ENCODE results near the gene SRGAP3. TPM values are rescaled to one million over a fixed set of nuclear protein-coding genes. Genes with fewer than 3 reads are reported as not detected.

SRGAP3 gene
- total RNA-seq, 1 experiment from 2014 or later: 17.9 TPM

DNA sequence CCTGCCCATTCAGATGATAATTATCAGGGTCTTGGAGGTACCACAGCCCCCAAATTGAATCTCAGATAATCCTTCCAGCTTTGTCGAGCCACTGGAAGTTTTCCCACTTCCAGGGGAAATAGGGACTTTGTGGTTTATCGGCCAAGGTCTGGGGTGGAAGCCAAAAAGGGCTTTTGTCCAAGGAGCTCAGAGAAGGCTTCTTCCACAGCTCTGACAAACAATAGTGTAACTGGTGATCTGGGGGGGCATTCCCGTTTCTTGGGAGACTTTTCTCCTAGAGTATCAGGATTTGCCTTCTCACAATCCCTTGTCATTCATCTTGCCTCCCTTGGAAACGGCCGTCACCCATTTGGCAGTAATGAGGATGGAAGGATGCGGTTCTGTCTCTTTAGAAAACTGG is 18.4 kb downstream of the SRGAP3 start:
- DNase-seq (ENCODE audit: low spot score): no peak
- ChIA-PET CTCF (interaction anchor here (0.9 kb wide), 1 partner anchor 244 kb away, joined by 3 read pairs; no protein-coding TSS in a partner anchor), POLR2A (interaction anchor here (0.5 kb wide), 1 partner anchor 1978 kb away, joined by 7 read pairs; no protein-coding TSS in a partner anchor)
- H3K4me1 Mint-ChIP-seq: peaks cover 63% of the 10 kb centered on the region
- no peak overlapping the region for H3K4me3 Mint-ChIP-seq
- 0 out of 2 replicates have a peak, but pooled peaks cover 2% of the 10 kb centered on the region for H3K9me3 Mint-ChIP-seq
- no peaks in the 10 kb centered on the region for H3K27me3 Mint-ChIP-seq (ENCODE audit: low read depth)
- TF ChIP-seq KAT7 (CRISPR knock-in tag; IDR thresholded peaks at IDR 0.05; ENCODE audit: borderline replicate concordance) (no peak), NFYB (CRISPR knock-in tag; conservative IDR thresholded peaks at IDR 0.05; ENCODE audit: low read depth) (no peak), ZNF317 (CRISPR knock-in tag; IDR thresholded peaks at IDR 0.05; ENCODE audit: borderline replicate concordance, low read depth) (no peak), ZNF138 (CRISPR knock-in tag; conservative IDR thresholded peaks at IDR 0.05) (no peak), ATF1 (CRISPR knock-in tag; IDR thresholded peaks at IDR 0.05) (no peak), ZBTB21 (CRISPR knock-in tag; IDR thresholded peaks at IDR 0.05; ENCODE audit: borderline replicate concordance) (no peak), ZNF423 (CRISPR knock-in tag; IDR thresholded peaks at IDR 0.05) (no peak), TEAD1 (CRISPR knock-in tag; IDR thresholded peaks at IDR 0.05) (no peak)
- TF ChIP-seq, protein P1, sequence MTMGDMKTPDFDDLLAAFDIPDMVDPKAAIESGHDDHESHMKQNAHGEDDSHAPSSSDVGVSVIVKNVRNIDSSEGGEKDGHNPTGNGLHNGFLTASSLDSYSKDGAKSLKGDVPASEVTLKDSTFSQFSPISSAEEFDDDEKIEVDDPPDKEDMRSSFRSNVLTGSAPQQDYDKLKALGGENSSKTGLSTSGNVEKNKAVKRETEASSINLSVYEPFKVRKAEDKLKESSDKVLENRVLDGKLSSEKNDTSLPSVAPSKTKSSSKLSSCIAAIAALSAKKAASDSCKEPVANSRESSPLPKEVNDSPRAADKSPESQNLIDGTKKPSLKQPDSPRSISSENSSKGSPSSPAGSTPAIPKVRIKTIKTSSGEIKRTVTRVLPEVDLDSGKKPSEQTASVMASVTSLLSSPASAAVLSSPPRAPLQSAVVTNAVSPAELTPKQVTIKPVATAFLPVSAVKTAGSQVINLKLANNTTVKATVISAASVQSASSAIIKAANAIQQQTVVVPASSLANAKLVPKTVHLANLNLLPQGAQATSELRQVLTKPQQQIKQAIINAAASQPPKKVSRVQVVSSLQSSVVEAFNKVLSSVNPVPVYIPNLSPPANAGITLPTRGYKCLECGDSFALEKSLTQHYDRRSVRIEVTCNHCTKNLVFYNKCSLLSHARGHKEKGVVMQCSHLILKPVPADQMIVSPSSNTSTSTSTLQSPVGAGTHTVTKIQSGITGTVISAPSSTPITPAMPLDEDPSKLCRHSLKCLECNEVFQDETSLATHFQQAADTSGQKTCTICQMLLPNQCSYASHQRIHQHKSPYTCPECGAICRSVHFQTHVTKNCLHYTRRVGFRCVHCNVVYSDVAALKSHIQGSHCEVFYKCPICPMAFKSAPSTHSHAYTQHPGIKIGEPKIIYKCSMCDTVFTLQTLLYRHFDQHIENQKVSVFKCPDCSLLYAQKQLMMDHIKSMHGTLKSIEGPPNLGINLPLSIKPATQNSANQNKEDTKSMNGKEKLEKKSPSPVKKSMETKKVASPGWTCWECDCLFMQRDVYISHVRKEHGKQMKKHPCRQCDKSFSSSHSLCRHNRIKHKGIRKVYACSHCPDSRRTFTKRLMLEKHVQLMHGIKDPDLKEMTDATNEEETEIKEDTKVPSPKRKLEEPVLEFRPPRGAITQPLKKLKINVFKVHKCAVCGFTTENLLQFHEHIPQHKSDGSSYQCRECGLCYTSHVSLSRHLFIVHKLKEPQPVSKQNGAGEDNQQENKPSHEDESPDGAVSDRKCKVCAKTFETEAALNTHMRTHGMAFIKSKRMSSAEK (CRISPR knock-in tag; IDR thresholded peaks at IDR 0.05; ENCODE audit: borderline replicate concordance): no peak
- TF ChIP-seq, protein P2, sequence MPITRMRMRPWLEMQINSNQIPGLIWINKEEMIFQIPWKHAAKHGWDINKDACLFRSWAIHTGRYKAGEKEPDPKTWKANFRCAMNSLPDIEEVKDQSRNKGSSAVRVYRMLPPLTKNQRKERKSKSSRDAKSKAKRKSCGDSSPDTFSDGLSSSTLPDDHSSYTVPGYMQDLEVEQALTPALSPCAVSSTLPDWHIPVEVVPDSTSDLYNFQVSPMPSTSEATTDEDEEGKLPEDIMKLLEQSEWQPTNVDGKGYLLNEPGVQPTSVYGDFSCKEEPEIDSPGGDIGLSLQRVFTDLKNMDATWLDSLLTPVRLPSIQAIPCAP (CRISPR knock-in tag; IDR thresholded peaks at IDR 0.05): no peak
- TF ChIP-seq, protein P3, sequence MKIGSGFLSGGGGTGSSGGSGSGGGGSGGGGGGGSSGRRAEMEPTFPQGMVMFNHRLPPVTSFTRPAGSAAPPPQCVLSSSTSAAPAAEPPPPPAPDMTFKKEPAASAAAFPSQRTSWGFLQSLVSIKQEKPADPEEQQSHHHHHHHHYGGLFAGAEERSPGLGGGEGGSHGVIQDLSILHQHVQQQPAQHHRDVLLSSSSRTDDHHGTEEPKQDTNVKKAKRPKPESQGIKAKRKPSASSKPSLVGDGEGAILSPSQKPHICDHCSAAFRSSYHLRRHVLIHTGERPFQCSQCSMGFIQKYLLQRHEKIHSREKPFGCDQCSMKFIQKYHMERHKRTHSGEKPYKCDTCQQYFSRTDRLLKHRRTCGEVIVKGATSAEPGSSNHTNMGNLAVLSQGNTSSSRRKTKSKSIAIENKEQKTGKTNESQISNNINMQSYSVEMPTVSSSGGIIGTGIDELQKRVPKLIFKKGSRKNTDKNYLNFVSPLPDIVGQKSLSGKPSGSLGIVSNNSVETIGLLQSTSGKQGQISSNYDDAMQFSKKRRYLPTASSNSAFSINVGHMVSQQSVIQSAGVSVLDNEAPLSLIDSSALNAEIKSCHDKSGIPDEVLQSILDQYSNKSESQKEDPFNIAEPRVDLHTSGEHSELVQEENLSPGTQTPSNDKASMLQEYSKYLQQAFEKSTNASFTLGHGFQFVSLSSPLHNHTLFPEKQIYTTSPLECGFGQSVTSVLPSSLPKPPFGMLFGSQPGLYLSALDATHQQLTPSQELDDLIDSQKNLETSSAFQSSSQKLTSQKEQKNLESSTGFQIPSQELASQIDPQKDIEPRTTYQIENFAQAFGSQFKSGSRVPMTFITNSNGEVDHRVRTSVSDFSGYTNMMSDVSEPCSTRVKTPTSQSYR (CRISPR knock-in tag; IDR thresholded peaks at IDR 0.05): no peak
- TF ChIP-seq, protein P4, sequence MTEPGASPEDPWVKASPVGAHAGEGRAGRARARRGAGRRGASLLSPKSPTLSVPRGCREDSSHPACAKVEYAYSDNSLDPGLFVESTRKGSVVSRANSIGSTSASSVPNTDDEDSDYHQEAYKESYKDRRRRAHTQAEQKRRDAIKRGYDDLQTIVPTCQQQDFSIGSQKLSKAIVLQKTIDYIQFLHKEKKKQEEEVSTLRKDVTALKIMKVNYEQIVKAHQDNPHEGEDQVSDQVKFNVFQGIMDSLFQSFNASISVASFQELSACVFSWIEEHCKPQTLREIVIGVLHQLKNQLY (CRISPR knock-in tag; IDR thresholded peaks at IDR 0.05): no peak
- TF ChIP-seq, protein P5, sequence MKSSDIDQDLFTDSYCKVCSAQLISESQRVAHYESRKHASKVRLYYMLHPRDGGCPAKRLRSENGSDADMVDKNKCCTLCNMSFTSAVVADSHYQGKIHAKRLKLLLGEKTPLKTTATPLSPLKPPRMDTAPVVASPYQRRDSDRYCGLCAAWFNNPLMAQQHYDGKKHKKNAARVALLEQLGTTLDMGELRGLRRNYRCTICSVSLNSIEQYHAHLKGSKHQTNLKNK (CRISPR knock-in tag; IDR thresholded peaks at IDR 0.05): no peak
- TF ChIP-seq, protein P6, sequence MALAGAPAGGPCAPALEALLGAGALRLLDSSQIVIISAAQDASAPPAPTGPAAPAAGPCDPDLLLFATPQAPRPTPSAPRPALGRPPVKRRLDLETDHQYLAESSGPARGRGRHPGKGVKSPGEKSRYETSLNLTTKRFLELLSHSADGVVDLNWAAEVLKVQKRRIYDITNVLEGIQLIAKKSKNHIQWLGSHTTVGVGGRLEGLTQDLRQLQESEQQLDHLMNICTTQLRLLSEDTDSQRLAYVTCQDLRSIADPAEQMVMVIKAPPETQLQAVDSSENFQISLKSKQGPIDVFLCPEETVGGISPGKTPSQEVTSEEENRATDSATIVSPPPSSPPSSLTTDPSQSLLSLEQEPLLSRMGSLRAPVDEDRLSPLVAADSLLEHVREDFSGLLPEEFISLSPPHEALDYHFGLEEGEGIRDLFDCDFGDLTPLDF (CRISPR knock-in tag; IDR thresholded peaks at IDR 0.05): no peak
- TF ChIP-seq, protein P7, sequence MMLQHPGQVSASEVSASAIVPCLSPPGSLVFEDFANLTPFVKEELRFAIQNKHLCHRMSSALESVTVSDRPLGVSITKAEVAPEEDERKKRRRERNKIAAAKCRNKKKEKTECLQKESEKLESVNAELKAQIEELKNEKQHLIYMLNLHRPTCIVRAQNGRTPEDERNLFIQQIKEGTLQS (CRISPR knock-in tag; conservative IDR thresholded peaks at IDR 0.05): no peak
- TF ChIP-seq, protein P8, sequence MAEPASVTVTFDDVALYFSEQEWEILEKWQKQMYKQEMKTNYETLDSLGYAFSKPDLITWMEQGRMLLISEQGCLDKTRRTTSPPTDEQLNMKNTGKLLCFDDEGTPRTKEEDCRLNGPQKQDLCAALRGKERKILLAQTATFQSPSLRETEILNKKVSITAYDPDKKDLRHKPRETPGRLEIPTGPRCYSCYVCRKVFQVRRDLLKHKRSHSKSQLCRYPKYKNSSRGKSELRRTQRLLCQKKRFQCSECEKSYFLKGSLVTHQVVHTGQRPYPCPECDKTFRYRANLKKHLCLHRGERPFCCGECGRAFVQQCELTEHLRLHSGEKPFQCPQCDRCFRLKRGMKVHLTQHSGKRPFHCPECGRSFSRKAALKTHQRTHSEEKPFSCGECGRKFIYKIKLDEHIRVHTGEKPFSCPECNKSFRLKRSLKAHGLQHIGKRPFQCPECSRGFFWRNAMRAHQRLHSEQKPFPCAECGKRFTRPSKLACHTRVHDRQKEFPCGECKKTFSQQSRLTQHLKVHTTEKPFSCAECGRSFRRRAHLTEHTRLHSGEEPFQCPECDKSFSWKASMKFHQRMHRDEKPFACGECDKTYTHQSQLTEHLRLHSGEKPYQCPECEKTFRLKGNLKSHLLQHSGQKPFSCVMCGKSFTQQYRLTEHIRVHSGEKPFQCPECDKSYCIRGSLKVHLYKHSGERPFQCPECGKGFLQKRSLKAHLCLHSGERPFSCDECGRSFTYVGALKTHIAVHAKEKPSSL (CRISPR knock-in tag; conservative IDR thresholded peaks at IDR 0.05): no peak
- H3K27ac Mint-ChIP-seq: no peak overlapping the region
- H3K36me3 Mint-ChIP-seq: peaks cover 1% of the 10 kb centered on the region; the same call in 1 of the 2 replicates
- ATAC-seq: no peak

Data from WTC11 (cell line).